T-helper 1 cell treated with Interleukin-12 subunit alpha and Interleukin-12 subunit beta and Interleukin-4 antibody, amounts not matched to agents 30 ng/mL and 1 ng/mL, for 36 hours (primary cell): ENCODE results near the gene TAX1BP3. TPM values are rescaled to one million over a fixed set of nuclear protein-coding genes. Genes with fewer than 3 reads are reported as not detected.

Experiments used
- intact Hi-C: fragments of 100-400 bp; cut with micrococcal nuclease; formaldehyde crosslinking; loops from one replicate; pipeline ENCODE4 v1.15.1; 2024
- total RNA-seq: library from RNA; stranded (reverse); gene quantifications from 2 replicates; pipeline ENCODE4 v1.2.3, GENCODE V29; 2022

The TAX1BP3 gene
- total RNA-seq, 1 donor from 2014 or later, result 28.4 TPM

- intact Hi-C loops, result loop anchor here (1.0 to 10.0 kb wide), 5 partner anchors 32 to 1158 kb away; partner anchors contain the start of genes CAMKK1, EMC6, NCBP3 and PSMB6
Observed at GRCh38 chr17:3636154-3636907, 32.0 kb downstream of the TAX1BP3 start, which contains the start of the genes CTNS and SHPK. Gene CTNS (plus strand): TSS chr17:3636760. CDS start chr17:3640207, 3,447 bp downstream. Gene SHPK (minus strand): TSS chr17:3636250. CDS start chr17:3636219, 31 bp downstream.

- intact Hi-C loops, result loop anchor here (1.0 to 10.0 kb wide), 5 partner anchors 33 to 1159 kb away; partner anchors contain the start of genes CAMKK1, EMC6, NCBP3 and PSMB6
Observed at GRCh38 chr17:3635474-3636153, 32.8 kb downstream of the TAX1BP3 start.

- intact Hi-C loops, result loop anchor here (10.0 kb wide), 1 partner anchor 1163 kb away; the partner anchor contains the start of gene PSMB6
Observed at GRCh38 chr17:3632287-3632686, 36.1 kb downstream of the TAX1BP3 start.

GRCh38 chr17:3630781-3631180 is 37.6 kb downstream of the TAX1BP3 start:
- intact Hi-C loops, result loop anchor here (10.0 kb wide), 1 partner anchor 1164 kb away; the partner anchor contains the start of gene PSMB6

DNA sequence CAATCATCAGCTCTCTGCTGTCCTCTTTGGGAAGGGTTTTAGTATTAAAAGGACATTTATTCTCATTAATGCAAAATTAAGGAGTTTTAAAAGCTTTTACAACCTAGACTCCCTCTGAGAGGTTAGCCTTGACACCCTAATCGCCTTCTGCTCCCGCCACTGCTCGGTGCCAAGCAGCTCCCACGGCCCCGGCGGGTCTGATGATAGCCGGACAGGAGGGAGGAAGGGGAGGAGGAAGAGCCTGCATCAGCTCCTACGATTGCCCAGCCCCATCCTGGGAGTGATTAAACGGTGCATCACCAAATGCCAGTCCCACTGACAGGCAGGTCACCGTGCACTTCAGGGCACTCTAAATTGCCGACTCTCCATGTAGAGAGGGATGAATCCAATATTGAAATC is 40.6 kb downstream of the TAX1BP3 start:
- intact Hi-C loops, result no loop called here

- intact Hi-C loops, result no loop called here
Observed at GRCh38 chr17:3626831-3627768, 41.3 kb downstream of the TAX1BP3 start.

GRCh38 chr17:3622977-3623594 is 45.3 kb downstream of the TAX1BP3 start:
- intact Hi-C loops, result no loop called here

GRCh38 chr17:3621146-3621720 is 47.1 kb downstream of the TAX1BP3 start:
- intact Hi-C loops, result no loop called here

DNA sequence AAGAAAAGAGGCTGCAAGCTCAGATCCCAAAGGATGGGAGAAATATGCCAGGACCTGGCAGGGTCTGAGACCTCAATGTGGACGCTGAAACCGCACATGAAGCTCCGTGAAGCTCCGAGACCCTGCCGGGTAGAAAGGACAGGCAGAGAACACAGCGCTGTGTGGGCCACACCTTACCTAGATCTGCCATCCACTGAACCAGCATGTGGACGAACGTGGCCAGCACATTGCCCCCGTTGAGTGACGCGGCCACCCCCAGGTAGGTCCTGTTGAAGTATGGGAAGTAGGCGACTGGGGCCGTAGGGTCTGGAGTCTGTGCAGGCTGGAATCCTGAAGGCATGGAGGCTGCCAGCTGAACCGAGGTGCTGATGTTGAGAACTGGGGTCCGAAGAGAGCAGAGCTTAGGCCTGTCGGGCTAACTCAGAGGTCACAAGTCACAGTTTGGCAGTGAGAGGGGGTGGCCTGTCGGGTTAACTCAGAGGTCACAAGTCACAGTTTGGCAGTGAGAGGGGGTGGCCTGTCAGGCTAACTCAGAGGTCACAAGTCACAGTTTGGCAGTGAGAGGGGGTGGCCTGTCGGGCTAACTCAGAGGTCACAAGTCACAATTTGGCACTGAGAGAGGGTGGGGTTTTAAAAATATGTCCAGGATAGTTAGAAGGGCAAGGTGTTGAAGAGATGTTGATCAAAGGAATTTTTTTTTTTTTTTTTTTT is 53.1 kb downstream of the TAX1BP3 start:
- intact Hi-C loops, result no loop called here

GRCh38 chr17:3613124-3613523 is 55.3 kb downstream of the TAX1BP3 start:
- intact Hi-C loops, result no loop called here

Other genes with a start within 250 kb of the TAX1BP3 start
- gene OR1E2, start 234.7 kb downstream of the TAX1BP3 start, total RNA-seq, result not detected in 2 replicates
- 0.20 TPM in 1 of 2 replicates, not detected in the other for gene SPATA22, start 196.8 kb downstream of the TAX1BP3 start, total RNA-seq
- gene ASPA, start 192.6 kb downstream of the TAX1BP3 start, total RNA-seq, result not detected in 2 replicates
- gene TRPV3, start 110.8 kb downstream of the TAX1BP3 start, total RNA-seq, result 0.20 and 0.37 TPM in 2 replicates
- 7.7 and 9.0 TPM in 2 replicates for gene TRPV1, start 59.2 kb downstream of the TAX1BP3 start, total RNA-seq
- gene SHPK, start 32.3 kb downstream of the TAX1BP3 start, total RNA-seq, result 11.4 and 13.2 TPM in 2 replicates
- 21.3 and 23.9 TPM in 2 replicates for gene CTNS, start 31.8 kb downstream of the TAX1BP3 start, total RNA-seq
- 38.1 and 42.5 TPM in 2 replicates for gene EMC6, start 234 bp upstream of the TAX1BP3 start, total RNA-seq
- gene P2RX5, start 27.6 kb upstream of the TAX1BP3 start, total RNA-seq, result 216 and 220 TPM in 2 replicates
- gene HASPIN, start 55.3 kb upstream of the TAX1BP3 start, total RNA-seq, result 26.8 and 26.9 TPM in 2 replicates
- 45.7 and 45.9 TPM in 2 replicates for gene ITGAE, start 132.6 kb upstream of the TAX1BP3 start, total RNA-seq
- 45.7 and 49.4 TPM in 2 replicates for gene NCBP3, start 177.7 kb upstream of the TAX1BP3 start, total RNA-seq
- gene CAMKK1, start 224.5 kb upstream of the TAX1BP3 start, total RNA-seq, result 3.9 and 4.3 TPM in 2 replicates
- gene P2RX1, start 247.9 kb upstream of the TAX1BP3 start, total RNA-seq, result 0.20 and 0.32 TPM in 2 replicates